HG02642 (cell line): ENCODE measurements around the gene ANO7.
A peak's percentile ranks its signal among the peaks of the same experiment; 100 is the strongest.

Source experiments
- ATAC-seq: cut with Tn5 transposase; IDR thresholded peaks from one replicate; pipeline ENCODE4 v1.9.1; 2021; ENCODE audit warnings: mild to moderate bottlenecking; ENCODE audit not compliant: unreplicated experiment, poor library complexity

ANO7 gene

DNA sequence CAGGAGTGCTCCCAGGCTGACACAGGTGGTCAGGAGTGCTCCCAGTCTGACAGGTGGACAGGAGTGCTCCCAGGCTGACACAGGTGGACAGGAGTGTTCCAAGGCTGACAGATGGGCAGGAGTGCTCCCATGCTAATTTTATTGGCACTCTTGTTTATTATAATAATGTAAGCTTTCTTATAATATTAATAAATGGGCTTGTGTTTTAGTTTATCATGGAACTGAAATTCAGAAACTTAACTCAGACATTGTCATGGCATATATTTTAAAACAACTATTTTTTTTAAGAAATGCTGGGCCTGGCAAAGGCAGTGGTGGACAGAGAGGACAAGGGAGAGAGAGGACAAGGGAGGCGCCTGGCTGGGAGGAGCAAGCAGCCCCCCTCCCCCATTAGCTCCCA is 18.7 kb downstream of the ANO7 start:
- no peak for ATAC-seq

DNA sequence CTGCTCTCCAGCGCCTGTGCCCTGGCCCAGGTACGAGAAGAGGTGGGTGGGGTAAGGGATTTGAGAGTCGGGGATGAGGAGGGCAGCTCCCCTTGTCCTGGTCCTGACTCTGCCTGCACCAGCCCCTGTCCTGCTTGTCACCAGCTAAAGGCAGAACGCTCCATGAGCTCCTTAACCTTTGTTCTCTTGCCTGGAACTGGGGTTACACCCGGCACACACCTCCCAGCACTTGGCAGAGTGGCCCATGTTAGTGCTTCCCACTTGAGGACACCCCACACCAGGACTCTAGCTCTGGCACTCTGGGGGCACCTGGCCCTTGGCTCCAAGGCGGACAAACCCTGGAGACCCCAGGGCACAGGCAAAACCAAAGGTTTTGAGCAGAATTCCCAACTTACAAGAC is 19.2 kb downstream of the ANO7 start:
- no peak for ATAC-seq

DNA sequence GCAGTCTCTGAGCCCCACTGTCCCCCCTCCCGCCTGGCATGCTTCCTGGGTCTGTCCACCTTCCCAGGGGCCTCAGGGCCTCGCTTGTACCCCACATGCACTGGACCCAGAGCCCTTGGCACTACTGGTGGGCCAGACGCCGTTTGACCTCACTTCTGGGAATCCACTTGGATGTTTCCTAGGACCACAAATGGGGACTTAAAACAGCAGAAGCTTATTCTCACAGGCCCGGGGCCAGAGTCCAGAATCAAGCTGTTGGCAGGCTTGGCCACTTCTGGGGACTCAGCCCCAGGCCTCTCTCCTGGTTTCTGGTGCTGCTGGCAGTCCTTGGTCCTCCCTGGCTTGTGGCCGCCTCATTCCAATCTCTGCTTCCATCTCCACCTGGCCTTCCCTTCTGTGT is 19.6 kb downstream of the ANO7 start:
- ATAC-seq, result no peak

DNA sequence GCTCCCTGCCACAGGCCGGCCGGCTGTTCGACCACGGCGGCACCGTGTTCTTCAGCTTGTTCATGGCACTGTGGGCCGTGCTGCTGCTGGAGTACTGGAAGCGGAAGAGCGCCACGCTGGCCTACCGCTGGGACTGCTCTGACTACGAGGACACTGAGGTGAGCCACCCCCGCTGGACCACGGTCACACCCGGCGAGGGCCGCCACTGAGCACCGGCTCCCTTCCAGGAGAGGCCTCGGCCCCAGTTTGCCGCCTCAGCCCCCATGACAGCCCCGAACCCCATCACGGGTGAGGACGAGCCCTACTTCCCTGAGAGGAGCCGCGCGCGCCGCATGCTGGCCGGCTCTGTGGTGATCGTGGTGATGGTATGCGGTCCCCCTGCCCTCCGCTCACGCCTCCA is 20.8 kb downstream of the ANO7 start:
- no peak for ATAC-seq

DNA sequence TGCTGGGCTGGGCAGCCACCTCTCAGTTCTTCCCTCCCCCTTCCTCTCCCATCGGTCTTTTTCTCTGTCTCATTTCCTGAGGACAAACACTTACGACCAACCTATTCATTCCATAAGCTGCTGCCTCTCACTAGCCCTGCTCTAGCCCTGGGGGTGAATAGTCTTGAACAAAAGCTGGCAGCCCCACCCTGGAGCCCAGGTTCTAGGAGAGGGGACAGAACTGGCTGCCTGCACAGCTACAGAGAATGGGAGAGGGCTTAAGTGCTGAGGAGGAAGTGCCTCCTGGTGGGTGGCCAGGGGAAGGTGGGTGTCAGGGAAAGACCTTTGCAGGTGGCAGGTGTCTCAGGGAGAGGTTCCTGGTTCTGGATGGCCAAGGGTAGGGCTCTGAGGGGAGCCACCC is 22.8 kb downstream of the ANO7 start:
- ATAC-seq, result no peak

DNA sequence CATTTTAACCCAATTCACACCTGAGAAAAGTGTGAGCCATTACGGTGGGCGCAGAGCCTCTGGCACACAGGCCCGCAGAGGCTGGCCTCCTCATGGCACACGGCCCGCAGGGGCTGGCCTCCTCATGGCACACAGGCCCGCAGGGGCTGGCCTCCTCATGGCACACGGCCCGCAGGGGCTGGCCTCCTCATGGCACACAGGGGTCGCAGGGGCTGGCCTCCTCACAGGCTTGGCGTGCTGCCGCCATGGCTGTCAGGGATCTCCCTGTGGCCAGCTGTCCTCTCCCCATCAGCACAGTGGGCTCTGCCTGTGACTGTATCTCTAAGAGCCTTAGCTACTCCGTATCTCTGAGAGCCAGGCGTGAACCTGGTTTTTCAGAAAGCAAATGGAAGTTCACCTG is 24.6 kb downstream of the ANO7 start:
- ATAC-seq, result no peak

DNA sequence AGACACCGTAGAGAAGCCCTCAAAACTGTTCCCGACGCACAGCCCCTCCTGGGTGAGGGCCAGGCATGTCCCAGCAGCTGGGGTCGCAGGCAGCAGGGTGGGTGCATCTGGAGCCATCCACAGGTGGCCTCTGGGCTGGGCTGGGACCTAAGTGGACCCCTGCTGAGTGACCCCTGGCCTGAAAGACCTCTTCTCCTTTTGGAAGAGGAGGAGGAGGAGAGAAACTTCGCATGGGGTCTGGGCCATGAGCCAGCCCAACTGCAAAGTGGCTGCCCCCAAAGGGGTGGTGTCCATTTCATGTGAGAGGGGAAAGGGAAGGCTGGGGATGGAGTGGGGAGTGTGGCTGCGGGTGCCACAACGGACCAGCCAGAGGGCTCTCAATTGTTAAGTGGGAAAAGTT is 25.1 kb downstream of the ANO7 start:
- ATAC-seq, result no peak

DNA sequence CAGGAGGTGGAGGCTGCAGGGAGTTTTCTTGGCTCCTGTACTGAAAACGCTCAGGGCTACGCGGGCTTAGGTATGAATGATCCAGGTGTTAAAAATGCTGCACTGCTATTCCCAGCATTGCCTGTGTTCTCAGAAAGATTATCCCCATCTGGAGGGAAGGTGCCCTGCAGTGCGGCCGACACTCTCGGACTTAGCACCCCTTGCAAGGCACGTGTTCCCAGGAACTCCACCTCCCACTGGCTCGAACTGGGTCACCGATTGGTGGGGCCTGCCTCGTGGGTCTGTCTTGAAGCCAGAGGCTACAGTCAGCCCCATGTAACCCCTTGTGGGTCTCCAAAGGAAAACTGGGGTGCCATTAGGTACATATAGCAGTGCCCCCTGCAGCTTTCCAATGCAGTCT is 25.7 kb downstream of the ANO7 start:
- ATAC-seq, result no peak

DNA sequence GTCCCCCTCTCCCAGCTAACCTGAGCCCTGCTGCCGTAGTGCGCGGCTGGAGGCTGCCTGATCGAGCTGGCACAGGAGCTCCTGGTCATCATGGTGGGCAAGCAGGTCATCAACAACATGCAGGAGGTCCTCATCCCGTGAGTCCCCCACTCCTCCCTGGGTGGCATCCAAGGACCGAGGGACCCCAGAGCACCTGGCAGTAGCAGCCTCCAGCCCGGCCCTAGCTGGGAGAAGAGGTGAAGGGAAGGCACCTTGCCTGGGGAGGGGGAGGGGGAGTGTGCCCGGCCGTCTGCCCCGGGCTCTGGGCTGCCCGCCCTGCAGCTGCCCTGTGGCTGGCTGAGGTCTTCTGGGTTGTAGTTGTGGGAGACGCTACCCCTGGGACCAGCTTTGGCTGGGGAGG is 26.3 kb downstream of the ANO7 start:
- ATAC-seq, result no peak

DNA sequence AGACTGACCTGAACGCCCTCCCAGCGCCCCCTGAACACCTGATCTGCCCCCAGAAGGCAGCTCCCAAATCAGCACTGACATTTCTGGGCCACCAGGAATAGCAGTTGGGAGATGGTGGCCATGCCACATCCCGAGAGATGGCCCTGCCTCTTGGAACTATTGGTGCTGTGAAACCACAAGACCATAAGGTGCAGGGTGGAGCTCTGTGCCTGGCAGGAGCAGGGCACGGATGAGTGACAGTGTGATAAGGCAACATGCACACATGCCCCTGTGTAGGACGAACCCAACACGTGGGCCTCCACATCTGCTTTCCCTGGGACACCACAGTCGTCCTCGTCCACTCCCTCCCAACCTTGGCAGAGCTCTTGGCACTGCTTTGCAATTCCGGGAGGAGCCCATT is 26.9 kb downstream of the ANO7 start:
- ATAC-seq, result no peak

DNA sequence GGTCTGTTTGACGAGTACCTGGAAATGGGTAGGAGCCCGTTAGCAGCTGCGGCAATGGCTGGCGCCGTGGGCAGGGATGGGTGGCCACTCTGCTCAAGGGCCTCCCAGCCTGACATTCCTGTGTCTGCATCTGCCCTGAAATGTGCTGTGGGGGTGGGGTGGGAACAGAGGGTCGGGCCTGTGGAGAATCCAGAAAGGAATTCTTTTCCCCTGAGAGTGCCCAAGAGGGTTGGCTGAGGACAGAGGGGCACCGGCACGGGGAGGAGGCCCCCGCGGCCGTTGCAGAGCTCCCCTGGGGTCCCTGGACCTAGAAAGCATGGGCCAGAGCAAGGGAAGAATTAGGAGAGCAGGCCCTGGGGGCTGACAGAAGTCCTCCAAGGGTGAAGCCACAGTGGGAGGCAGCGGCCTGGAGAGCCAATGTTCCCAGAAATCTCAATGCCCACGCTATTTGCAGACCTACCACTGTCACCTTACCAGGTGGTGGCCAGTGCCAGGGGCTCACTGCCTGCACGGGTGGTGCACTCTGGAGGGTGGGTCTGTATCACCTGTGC is 27.8 kb downstream of the ANO7 start:
- ATAC-seq, result no peak

DNA sequence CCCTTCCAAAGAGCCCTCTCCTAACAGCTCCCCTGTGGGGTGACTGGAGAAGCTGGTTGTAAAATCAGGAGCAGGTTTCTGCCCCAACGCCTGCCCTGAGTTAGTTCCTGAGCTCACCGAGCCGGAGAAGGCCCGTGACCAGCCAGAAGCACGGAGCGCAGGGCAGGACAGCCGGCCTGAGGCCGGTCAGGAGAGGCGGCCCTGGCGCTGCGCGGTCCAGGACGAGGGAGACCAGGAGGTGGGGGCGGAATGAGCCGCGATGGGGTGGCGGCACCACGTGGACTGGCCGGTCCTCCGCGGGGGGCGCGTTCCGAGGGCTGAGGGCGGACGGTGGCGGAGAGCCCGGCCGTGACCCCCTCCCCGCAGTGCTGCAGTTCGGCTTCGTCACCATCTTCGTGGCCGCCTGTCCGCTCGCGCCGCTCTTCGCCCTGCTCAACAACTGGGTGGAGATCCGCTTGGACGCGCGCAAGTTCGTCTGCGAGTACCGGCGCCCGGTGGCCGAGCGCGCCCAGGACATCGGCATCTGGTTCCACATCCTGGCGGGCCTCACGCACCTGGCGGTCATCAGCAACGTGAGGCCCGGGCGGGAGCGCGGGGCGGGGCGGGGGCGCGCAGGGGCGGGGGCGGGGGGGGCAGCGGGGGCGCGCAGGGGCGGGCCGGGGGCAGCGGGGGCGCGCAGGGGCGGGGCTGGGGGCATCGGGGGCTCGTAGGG is 29.0 kb downstream of the ANO7 start:
- ATAC-seq, result peak; percentile 49

DNA sequence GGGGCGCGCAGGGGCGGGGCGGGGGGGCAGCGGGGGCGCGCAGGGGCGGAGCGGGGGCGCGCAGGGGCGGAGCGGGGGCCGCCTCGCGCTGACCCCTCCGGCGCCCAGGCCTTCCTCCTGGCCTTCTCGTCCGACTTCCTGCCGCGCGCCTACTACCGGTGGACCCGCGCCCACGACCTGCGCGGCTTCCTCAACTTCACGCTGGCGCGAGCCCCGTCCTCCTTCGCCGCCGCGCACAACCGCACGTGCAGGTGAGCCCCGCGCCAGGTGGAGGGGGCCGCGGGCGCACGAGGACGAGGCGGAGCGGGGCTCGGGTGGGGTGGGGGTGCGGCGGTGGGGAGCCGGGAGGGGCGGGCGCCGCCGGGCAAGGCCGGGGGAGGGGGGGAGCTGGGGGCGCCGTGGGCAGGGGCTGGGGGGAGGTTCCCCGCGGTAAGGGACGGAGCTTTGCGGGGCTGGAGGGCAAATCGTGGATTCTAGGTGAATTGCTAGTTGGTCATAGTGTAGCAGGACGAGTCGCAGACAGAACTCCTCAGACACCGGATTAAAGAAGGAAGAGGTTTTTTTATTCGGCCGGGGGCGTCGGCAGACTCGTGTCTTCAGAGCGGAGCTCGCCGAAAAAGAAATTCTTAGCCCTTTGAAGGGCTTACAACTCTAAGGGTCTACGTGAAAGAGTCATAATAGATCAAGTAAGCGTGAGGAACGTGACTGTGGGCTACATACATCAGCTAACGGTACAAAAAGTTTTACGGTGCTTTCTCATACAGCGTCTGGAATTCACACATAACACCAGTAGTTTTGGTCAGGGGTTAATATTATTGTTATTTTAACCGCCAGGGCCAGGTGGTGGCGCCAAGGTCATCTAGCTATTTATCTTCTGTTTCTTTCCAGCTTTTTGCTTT is 29.9 kb downstream of the ANO7 start:
- no peak for ATAC-seq

DNA sequence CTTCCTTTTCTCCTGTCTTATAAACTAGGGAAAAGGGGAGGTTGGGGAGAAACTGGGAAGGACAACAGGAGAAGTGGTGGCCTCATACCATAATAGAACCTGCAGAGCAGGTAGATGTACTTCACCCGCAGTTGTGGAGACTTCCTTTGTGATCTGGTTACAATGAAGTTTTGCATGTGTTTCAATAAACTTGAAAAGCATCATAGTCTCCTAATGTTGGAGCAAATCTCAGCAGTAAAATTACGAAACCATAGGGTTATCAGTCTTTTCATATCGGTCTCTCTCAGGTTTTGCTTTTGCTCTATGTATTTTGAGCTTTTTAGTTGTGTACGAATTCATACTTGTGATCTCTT is 30.5 kb downstream of the ANO7 start:
- ATAC-seq, result no peak

DNA sequence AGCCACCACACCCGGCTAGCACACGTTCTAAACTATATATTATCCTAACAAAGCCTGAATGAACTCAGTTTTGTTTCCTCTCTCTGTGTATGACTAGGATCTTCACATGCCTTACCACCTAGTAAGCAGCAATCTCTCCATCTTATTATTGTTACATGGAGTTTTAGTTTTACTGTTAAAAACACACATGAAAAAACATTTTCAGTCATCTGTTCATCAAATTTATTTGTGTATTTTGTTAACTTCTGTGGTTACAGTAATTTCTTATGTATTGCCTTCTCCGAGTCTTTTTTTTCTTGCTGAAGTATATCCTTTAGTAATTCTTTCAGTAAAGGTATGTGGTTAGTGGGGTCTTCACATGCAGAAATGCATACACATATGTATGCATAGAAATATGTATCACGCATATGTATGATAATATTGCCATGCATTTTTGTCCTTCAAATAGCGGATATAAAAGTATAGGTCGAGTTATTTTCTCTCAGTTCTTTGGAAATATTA is 31.4 kb downstream of the ANO7 start:
- ATAC-seq, result no peak

DNA sequence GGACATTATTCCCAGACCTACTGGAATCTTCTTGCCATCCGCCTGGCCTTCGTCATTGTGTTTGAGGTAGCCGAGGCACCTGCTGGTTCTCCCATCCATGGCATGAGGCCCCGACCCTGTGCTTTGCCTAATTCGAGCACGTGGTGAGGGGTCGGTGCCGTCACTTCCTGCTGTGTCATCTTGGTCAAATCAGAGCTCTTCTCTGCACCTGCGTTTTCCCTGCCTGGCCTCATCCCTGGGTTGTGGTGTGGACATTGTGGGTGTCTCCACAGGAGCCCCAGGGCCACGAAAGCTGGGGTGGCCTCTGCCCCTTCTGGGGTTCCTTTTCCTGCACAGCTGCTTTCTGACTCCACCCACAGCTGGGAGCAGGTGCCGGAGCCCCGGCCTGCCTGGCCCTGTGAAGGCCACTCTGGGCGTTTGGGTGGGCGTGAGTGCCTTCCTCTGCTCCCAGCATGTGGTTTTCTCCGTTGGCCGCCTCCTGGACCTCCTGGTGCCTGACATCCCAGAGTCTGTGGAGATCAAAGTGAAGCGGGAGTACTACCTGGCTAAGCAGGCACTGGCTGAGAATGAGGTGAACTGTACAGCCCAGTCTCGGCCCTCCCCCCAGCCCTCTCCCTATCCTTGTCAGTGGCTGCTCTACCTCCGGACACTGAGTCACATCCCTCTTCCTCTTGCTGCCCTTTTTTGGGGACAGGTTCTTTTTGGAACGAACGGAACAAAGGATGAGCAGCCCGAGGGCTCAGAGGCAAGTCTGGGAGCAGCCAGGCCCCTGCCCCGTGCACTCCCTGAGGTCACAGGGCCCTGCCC is 34.9 kb downstream of the ANO7 start:
- no peak for ATAC-seq

DNA sequence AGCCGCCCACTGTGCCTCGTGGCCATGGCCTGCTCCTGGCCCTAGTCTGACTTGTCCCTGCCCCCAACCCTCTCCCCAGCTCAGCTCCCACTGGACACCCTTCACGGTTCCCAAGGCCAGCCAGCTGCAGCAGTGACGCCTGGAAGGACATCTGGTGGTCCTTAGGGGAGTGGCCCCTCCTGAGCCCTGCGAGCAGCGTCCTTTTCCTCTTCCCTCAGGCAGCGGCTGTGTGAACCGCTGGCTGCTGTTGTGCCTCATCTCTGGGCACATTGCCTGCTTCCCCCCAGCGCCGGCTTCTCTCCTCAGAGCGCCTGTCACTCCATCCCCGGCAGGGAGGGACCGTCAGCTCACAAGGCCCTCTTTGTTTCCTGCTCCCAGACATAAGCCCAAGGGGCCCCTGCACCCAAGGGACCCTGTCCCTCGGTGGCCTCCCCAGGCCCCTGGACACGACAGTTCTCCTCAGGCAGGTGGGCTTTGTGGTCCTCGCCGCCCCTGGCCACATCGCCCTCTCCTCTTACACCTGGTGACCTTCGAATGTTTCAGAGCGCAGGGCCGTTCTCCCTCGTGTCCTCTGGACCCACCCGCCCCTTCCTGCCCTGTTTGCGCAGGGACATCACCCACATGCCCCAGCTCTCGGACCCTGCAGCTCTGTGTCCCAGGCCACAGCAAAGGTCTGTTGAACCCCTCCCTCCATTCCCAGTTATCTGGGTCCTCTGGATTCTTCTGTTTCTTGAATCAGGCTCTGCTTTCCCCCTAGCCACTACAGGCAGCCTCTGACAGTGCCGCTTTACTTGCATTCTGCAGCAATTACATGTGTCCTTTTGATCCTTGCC is 35.8 kb downstream of the ANO7 start:
- no peak for ATAC-seq

DNA sequence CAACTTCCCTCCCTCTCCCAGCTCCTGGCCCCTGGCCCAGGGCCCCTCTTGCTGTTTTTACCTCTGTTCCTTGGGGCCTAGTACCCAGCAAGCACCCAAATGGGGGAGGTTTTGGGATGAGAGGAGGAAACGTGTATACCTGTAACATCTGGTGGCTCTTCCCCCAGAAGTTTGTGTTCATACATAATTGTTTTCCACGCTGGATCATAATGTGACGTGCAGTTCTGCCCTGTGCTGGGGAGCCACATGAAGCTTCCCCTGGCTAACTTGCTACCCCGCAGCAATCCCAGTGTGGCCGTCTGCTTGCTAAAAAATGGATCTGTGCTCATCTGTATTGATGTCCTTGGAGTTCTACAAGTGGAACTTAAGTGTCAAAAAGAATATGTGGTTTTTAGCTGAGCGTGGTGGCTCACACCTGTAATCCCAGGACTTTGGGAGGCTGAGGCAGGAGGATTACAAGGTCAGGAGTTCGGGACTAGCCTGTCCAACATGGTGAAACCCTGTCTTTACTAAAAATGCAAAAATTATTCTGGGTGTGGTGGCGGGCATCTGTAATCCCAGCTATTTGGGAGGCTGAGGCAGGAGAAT is 36.5 kb downstream of the ANO7 start:
- ATAC-seq, result no peak

DNA sequence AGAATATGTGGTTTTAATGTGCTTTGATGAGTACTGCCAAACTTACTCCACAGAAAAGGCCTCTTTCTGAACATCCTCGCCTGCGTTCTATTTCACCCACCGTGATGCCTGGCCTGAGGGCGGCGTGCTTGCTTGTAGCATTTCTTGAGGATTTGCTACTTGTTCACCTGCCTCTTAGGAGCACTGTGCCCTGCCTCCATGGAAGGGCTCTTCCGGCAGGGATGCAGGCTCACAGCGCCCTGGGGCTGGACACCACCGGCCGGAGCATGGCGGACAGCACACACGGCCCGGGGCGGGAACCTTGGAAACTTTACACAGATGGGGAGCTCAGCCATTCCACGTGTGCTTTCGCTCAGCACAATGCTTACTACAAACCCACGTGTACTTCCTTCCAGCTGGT is 37.1 kb downstream of the ANO7 start:
- ATAC-seq, result no peak
